CD14-positive monocyte (primary cell): ENCODE results near the gene LHX6. TPM values are rescaled to one million over a fixed set of nuclear protein-coding genes. Genes with fewer than 3 reads are reported as not detected.

Source experiments
- DNase-seq, 3 donors: peaks; one replicate each; pipeline ENCODE4 v3.0.0-alpha.2; 2011 to 2022
- H2AFZ ChIP-seq: 2 replicates; pipeline ENCODE4 v1.6.0; 2012; ENCODE audit warnings: mild to moderate bottlenecking, low read depth, low read length, inconsistent platforms; ENCODE audit not compliant: insufficient read depth, poor library complexity, severe bottlenecking
- H3K27ac ChIP-seq, 2 donors: 1 replicate in 1 of 2; 2 replicates in 1 of 2; pipeline ENCODE4 v1.5.1; 2012 to 2013; ENCODE audit warnings: low read length in 2 of 2, control low read depth in 1 of 2, inconsistent platforms in 1 of 2, low read depth in 1 of 2, mild to moderate bottlenecking in 1 of 2
- H3K27me3 ChIP-seq, 2 donors: one replicate each; pipeline versions ENCODE4 v1.6.0 to v1.6.1; 2011 to 2013; ENCODE audit warnings: low read length in 2 of 2; ENCODE audit not compliant: control insufficient read depth in 2 of 2, insufficient read depth in 2 of 2
- H3K36me3 ChIP-seq, 2 donors: replicated peaks in 1 of 2; 1 replicate in 1 of 2; 2 replicates in 1 of 2; pipeline versions ENCODE4 v1.5.1 to v1.6.1; 2012 to 2013; ENCODE audit warnings: low read length in 2 of 2, control low read depth in 1 of 2, inconsistent platforms in 1 of 2, mild to moderate bottlenecking in 1 of 2; ENCODE audit not compliant: insufficient read depth in 2 of 2, control insufficient read depth in 1 of 2
- H3K4me1 ChIP-seq, 2 donors: 1 replicate in 1 of 2; 2 replicates in 1 of 2; pipeline versions ENCODE4 v1.5.1 to v1.6.1; 2012 to 2013; ENCODE audit warnings: low read length in 2 of 2, control low read depth in 1 of 2, inconsistent platforms in 1 of 2, mild to moderate bottlenecking in 1 of 2, moderate library complexity in 1 of 2; ENCODE audit not compliant: insufficient read depth in 2 of 2, control insufficient read depth in 1 of 2
- H3K4me2 ChIP-seq: replicated peaks from 2 replicates; pipeline ENCODE3; 2012; ENCODE audit warnings: low read length, moderate library complexity, mild to moderate bottlenecking; ENCODE audit not compliant: poor library complexity, severe bottlenecking; ENCODE audit errors: extremely low read depth
- H3K4me3 ChIP-seq, 3 experiments: fragments of 200-600 bp in 1 of 3; sonication (generic) in 1 of 3; replicated peaks in 1 of 3; 1 replicate in 2 of 3; 2 replicates in 1 of 3; pipeline ENCODE4 v1.5.1; 2011 to 2013; ENCODE audit warnings: low read length in 3 of 3, mild to moderate bottlenecking in 3 of 3, control low read depth in 2 of 3, low read depth in 2 of 3, inconsistent platforms in 1 of 3, moderate library complexity in 1 of 3
- H3K79me2 ChIP-seq: 2 replicates; pipeline ENCODE4 v1.6.0; 2012; ENCODE audit warnings: mild to moderate bottlenecking, control low read depth, inconsistent platforms, low read length, moderate library complexity; ENCODE audit not compliant: insufficient read depth
- H3K9ac ChIP-seq: 2 replicates; pipeline ENCODE4 v1.6.0; 2017; ENCODE audit warnings: low read length, mild to moderate bottlenecking; ENCODE audit not compliant: insufficient read depth, poor library complexity, severe bottlenecking
- H3K9me3 ChIP-seq, 2 donors: replicated peaks in 1 of 2; 1 replicate in 1 of 2; 2 replicates in 1 of 2; pipeline versions ENCODE4 v1.5.1 to v1.6.1; 2012 to 2013; ENCODE audit warnings: low read length in 2 of 2, control low read depth in 1 of 2; ENCODE audit not compliant: control insufficient read depth in 1 of 2, insufficient read depth in 1 of 2
- H4K20me1 ChIP-seq: 2 replicates; pipeline ENCODE4 v1.6.0; 2012; ENCODE audit warnings: mild to moderate bottlenecking, low read length, control low read depth, moderate library complexity; ENCODE audit not compliant: insufficient read depth
- H3K27ac Mint-ChIP-seq, 7 donors: one replicate each; pipeline ENCODE4 v1.8.0; 2020; ENCODE audit warnings: mild to moderate bottlenecking in 7 of 7, mixed read lengths in 7 of 7, moderate library complexity in 6 of 7, inconsistent platforms in 2 of 7
- H3K27me3 Mint-ChIP-seq, 3 donors: one replicate each; pipeline ENCODE4 v1.8.0; 2021 to 2022; ENCODE audit warnings: low read depth in 3 of 3, mild to moderate bottlenecking in 3 of 3, mixed read lengths in 3 of 3, moderate library complexity in 3 of 3, inconsistent platforms in 1 of 3
- H3K36me3 Mint-ChIP-seq, 2 donors: one replicate each; pipeline ENCODE4 v1.8.0; 2020; ENCODE audit warnings: mixed read lengths in 2 of 2, inconsistent platforms in 1 of 2, mild to moderate bottlenecking in 1 of 2
- H3K4me1 Mint-ChIP-seq: one replicate; pipeline ENCODE4 v1.8.0; 2020; ENCODE audit warnings: mild to moderate bottlenecking, mixed read lengths
- H3K4me3 Mint-ChIP-seq, 2 donors: one replicate each; pipeline ENCODE4 v1.8.0; 2020; ENCODE audit warnings: mild to moderate bottlenecking in 2 of 2, mixed read lengths in 2 of 2, moderate library complexity in 1 of 2
- H3K9me3 Mint-ChIP-seq, 7 donors: one replicate each; pipeline ENCODE4 v1.8.0; 2020 to 2022; ENCODE audit warnings: mixed read lengths in 7 of 7, mild to moderate bottlenecking in 6 of 7, moderate library complexity in 6 of 7, inconsistent platforms in 2 of 7
- CTCF ChIP-seq: fragments of 200-600 bp; IDR thresholded peaks from one replicate; pipeline ENCODE4 v1.8.0; 2022; ENCODE audit warnings: antibody characterized with exemption, mild to moderate bottlenecking
- WGBS: methylation state at CpG from one replicate; pipeline ENCODE4 v1.1.5; 2013; ENCODE audit warnings: missing lambda C conversion rate; ENCODE audit not compliant: insufficient coverage; 5-methylcytosine and 5-hydroxymethylcytosine counted together
- intact Hi-C, 2 donors: fragments of 100-400 bp; cut with micrococcal nuclease; formaldehyde crosslinking; loops; one replicate each; pipeline versions ENCODE4 v1.15.0 to v1.15.1; 2023
- polyA plus RNA-seq, 3 donors: library from polyadenylated mRNA; depleted of rRNA in 1 of 3; unstranded in 2 of 3; stranded (reverse) in 1 of 3; fragments of 300-500 nt in 2 of 3; fragments of >200 nt in 1 of 3; fragmentation: Illumina TruSeq in 2 of 3; gene quantifications; 1 replicate in 2 of 3; 2 replicates in 1 of 3; pipeline ENCODE4 v1.2.3, GENCODE V29; 2012 to 2021

Gene LHX6
- polyA plus RNA-seq, 3 donors: not detected

DNA sequence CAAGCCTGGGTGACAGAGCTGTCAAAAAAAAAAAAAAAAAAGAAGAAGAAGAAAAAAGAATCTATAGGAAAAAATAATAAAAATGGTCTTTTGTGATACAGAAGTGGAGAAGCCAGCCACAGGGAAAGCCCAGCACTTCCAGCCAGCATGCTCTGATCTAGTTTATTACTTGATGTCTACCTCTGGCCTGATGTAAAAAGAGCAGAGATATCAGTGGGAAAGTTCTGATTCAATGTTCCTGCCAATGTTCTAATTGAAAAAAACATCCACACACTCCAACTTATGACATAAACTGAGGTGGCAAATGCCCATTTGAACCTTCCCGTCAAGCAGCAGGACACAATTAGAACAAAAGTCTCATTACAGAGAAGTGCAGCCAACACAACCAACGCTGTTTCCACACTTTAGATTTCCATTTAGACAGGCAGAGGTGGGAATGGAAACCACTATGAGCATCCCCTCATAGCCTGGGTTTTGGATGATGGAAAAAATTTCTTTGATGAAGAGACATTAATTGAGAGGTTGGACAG is 30.2 kb upstream of the LHX6 start:
- peaks cover 8 to 13% of the 10 kb centered on the region in 2 donors for H3K4me1 ChIP-seq
- peaks cover 54 to 73% of the 10 kb centered on the region in 2 donors for H3K36me3 Mint-ChIP-seq

GRCh38 chr9:122256206-122256605 is 27.4 kb upstream of the LHX6 start:
- Histone ChIP-seq H3K27me3 (no peaks in the 10 kb centered on the region), H3K4me2 (no peak overlapping the region), H3K79me2 (peaks cover 18% of the 10 kb centered on the region), H2AFZ (no peak overlapping the region), H3K27ac (no peak overlapping the region), H3K9ac (no peak overlapping the region), H3K36me3 (peaks cover 84 to 98% of the 10 kb centered on the region in 2 donors), H3K9me3 (no peaks in the 10 kb centered on the region), H3K4me3 (no peak overlapping the region), H3K4me1 (no peaks in the 10 kb centered on the region), H4K20me1 (peaks cover 54% of the 10 kb centered on the region)
- H3K36me3 Mint-ChIP-seq: peaks cover 72 to 90% of the 10 kb centered on the region in 2 donors
- DNase-seq: no peak
- WGBS: 86% methylated on average over 1 of the region's 5 CpGs
- H3K27ac Mint-ChIP-seq: no peak overlapping the region
- no peaks in the 10 kb centered on the region for H3K27me3 Mint-ChIP-seq
- intact Hi-C loops: loop anchor here in 1 of 2 donors (5.0 kb wide), 1 partner anchor 89 kb away; no protein-coding TSS in a partner anchor
- no peak for TF ChIP-seq CTCF
- H3K4me3 Mint-ChIP-seq: no peak overlapping the region
- no peaks in the 10 kb centered on the region for H3K4me1 Mint-ChIP-seq
- H3K9me3 Mint-ChIP-seq: no peaks in the 10 kb centered on the region

More for the DNA sequence above, 30.2 kb upstream of the LHX6 start:
- no peaks in the 10 kb centered on the region for H3K9me3 ChIP-seq
- Mint-ChIP-seq H3K4me1 (peaks cover 17% of the 10 kb centered on the region), H3K27me3 (no peaks in the 10 kb centered on the region), H3K27ac (no peak overlapping the region), H3K9me3 (no peaks in the 10 kb centered on the region), H3K4me3 (no peak overlapping the region)
- no peak overlapping the region for H3K4me2 ChIP-seq
- peaks cover 48% of the 10 kb centered on the region for H4K20me1 ChIP-seq
- no peak for TF ChIP-seq CTCF
- no peaks in the 10 kb centered on the region for H3K27me3 ChIP-seq
- no peak overlapping the region for H3K4me3 ChIP-seq
- H3K36me3 ChIP-seq: peaks cover 64 to 81% of the 10 kb centered on the region in 2 donors
- no peak overlapping the region for H3K27ac ChIP-seq
- H3K9ac ChIP-seq: no peak overlapping the region
- H3K79me2 ChIP-seq: peaks cover 44% of the 10 kb centered on the region
- intact Hi-C loops: loop anchor here in 1 of 2 donors (5.0 kb wide), 1 partner anchor 92 kb away; no protein-coding TSS in a partner anchor
- DNase-seq: no peak
- WGBS: no CpG with 5 or more reads among the region's 2 CpGs
- H2AFZ ChIP-seq: no peak overlapping the region
